Transverse colon (tissue), 4 donors: ENCODE results near the gene GK. TPM values are rescaled to one million over a fixed set of nuclear protein-coding genes. Genes with fewer than 3 reads are reported as not detected.

Experiments
- DNase-seq: peaks from one replicate; pipeline ENCODE4 v3.0.0-alpha.2; 2019
- H3K27ac ChIP-seq, 4 donors: fragments of 200-600 bp; sonication (generic); 2 replicates each; pipeline ENCODE4 v1.5.1; 2016 to 2018; ENCODE audit warnings: inconsistent platforms in 4 of 4
- H3K27me3 ChIP-seq: fragments of 200-600 bp; sonication (generic); 2 replicates; pipeline ENCODE4 v1.5.1; 2017; ENCODE audit warnings: inconsistent platforms
- H3K36me3 ChIP-seq, 4 donors: fragments of 200-600 bp; sonication (generic); 2 replicates each; pipeline ENCODE4 v1.5.1; 2017 to 2019; ENCODE audit warnings: inconsistent platforms in 4 of 4
- H3K4me1 ChIP-seq, 4 donors: fragments of 200-600 bp; sonication (generic); 2 replicates each; pipeline ENCODE4 v1.5.1; 2017 to 2020; ENCODE audit warnings: inconsistent platforms in 4 of 4
- H3K4me3 ChIP-seq, 4 donors: fragments of 200-600 bp; sonication (generic); 1 replicate in 1 of 4; 2 replicates in 3 of 4; pipeline versions ENCODE4 v1.5.1 to v1.6.1; 2017 to 2019; ENCODE audit warnings: inconsistent platforms in 4 of 4
- H3K9me3 ChIP-seq, 2 donors: fragments of 200-600 bp; sonication (generic); 2 replicates each; pipeline ENCODE4 v1.5.1; 2017 to 2019; ENCODE audit warnings: inconsistent platforms in 2 of 2
- CTCF ChIP-seq, 5 experiments: fragments of 200-600 bp in 3 of 5; fragments of 450-650 bp in 2 of 5; sonication (generic) in 3 of 5; IDR thresholded peaks; 1 replicate in 2 of 5; 2 replicates in 3 of 5; pipeline ENCODE4 v1.5.1; 2016 to 2017; ENCODE audit warnings: antibody characterized with exemption in 5 of 5, inconsistent platforms in 3 of 5, mild to moderate bottlenecking in 2 of 5, moderate library complexity in 1 of 5
- EP300 ChIP-seq: sonication (generic); formaldehyde crosslinking; IDR thresholded peaks from one replicate; pipeline ENCODE4 v1.6.1; 2017; ENCODE audit warnings: antibody characterized with exemption, low read depth
- POLR2A ChIP-seq: fragments of 450-650 bp; IDR thresholded peaks from one replicate; pipeline ENCODE4 v1.6.1; 2016; ENCODE audit warnings: antibody characterized with exemption, mild to moderate bottlenecking, moderate library complexity
- POLR2AphosphoS5 ChIP-seq, 3 donors: sonication (generic); formaldehyde crosslinking; IDR thresholded peaks; one replicate each; pipeline ENCODE4 v1.6.1; 2016; ENCODE audit warnings: antibody characterized with exemption in 3 of 3
- WGBS, 2 donors: methylation state at CpG; one replicate each; pipeline ENCODE4 v1.1.5; 2018; ENCODE audit warnings: low coverage in 1 of 2; 5-methylcytosine and 5-hydroxymethylcytosine counted together
- in situ Hi-C, 4 donors: fragments of 200-750 bp; cut with MboI; loops; one replicate each; pipeline versions ENCODE4 v1.15.0 to v1.15.1; 2017; ENCODE audit warnings: low sequenced_read_pairs in 3 of 4, low pct_ligation_motif_present in 1 of 4, low pct_unique_long_range_greater_than_20kb in 1 of 4
- intact Hi-C: fragments of 100-400 bp; cut with DNase I; formaldehyde crosslinking; loops from one replicate; pipeline ENCODE4 v1.15.1; 2023; ENCODE audit warnings: low total_unique reads
- total RNA-seq, 4 donors: library from RNA; depleted of rRNA; stranded (reverse); fragments of >200 nt; gene quantifications; one replicate each; pipeline ENCODE4 v1.1.0, GENCODE V29; 2016

Gene GK
- total RNA-seq, 4 donors from 2014 or later = 2.2 to 30.2 (median 19.6) TPM

- no peaks in the 10 kb centered on the region for H3K9me3 ChIP-seq
- H3K36me3 ChIP-seq = no peaks in the 10 kb centered on the region
- intact Hi-C loops = no loop called here
- H3K27ac ChIP-seq = no peak overlapping the region
- no peak overlapping the region for H3K4me3 ChIP-seq
- 37 to 55% methylated on average over 1 to 4 of the region's 4 CpGs for whole genome bisulfite sequencing, 2 donors
- no peaks in the 10 kb centered on the region for H3K27me3 ChIP-seq
- no peak for TF ChIP-seq POLR2AphosphoS5 (IDR thresholded peaks at IDR 0.05)
- no peak for TF ChIP-seq CTCF (IDR thresholded peaks at IDR 0.05)
- TF ChIP-seq POLR2A = no peak
- TF ChIP-seq EP300 = no peak
- in situ Hi-C loops = no loop called here
- no peaks in the 10 kb centered on the region for H3K4me1 ChIP-seq
- no peak for DNase-seq
These were observed 40.9 kb downstream of the GK start for GRCh38 chrX:30693999-30694650.

- Histone ChIP-seq H3K36me3 (no peaks in the 10 kb centered on the region), H3K27me3 (no peaks in the 10 kb centered on the region), H3K4me3 (no peak overlapping the region), H3K4me1 (no peaks in the 10 kb centered on the region), H3K27ac (no peak overlapping the region), H3K9me3 (no peaks in the 10 kb centered on the region)
- in situ Hi-C loops = loop anchor here in 1 of 4 donors (25.0 kb wide), 1 partner anchor 140 kb away; no protein-coding TSS in a partner anchor
- no peak for TF ChIP-seq EP300
- TF ChIP-seq POLR2AphosphoS5 (IDR thresholded peaks at IDR 0.05) = no peak
- no peak for TF ChIP-seq CTCF (IDR thresholded peaks at IDR 0.05)
- no peak for TF ChIP-seq POLR2A
- WGBS, 2 donors = 52 to 83% methylated on average over 2 of the region's 2 CpGs
- DNase-seq = no peak
- intact Hi-C loops = loop anchor here (10.0 kb wide), 1 partner anchor 128 kb away; the partner anchor contains the start of gene TASL
These were observed 49.5 kb downstream of the GK start for GRCh38 chrX:30702736-30703135.

- H3K4me1 ChIP-seq = no peaks in the 10 kb centered on the region
- no peak overlapping the region for H3K4me3 ChIP-seq
- no peaks in the 10 kb centered on the region for H3K27me3 ChIP-seq
- in situ Hi-C loops = loop anchor here in 1 of 4 donors (25.0 kb wide), 1 partner anchor 144 kb away; no protein-coding TSS in a partner anchor
- H3K9me3 ChIP-seq = no peaks in the 10 kb centered on the region
- no peak for DNase-seq
- whole genome bisulfite sequencing, 2 donors = 84 to 100% methylated on average over 1 to 3 of the region's 3 CpGs
- no peaks in the 10 kb centered on the region for H3K36me3 ChIP-seq
- no peak for TF ChIP-seq EP300
- no peak for TF ChIP-seq POLR2A
- no peak for TF ChIP-seq POLR2AphosphoS5 (IDR thresholded peaks at IDR 0.05)
- no peak for TF ChIP-seq CTCF (IDR thresholded peaks at IDR 0.05)
- intact Hi-C loops = loop anchor here (10.0 kb wide), 1 partner anchor 131 kb away; the partner anchor contains the start of gene TASL
- no peak overlapping the region for H3K27ac ChIP-seq
These were observed 53.1 kb downstream of the GK start for GRCh38 chrX:30706216-30706775.

- TF ChIP-seq CTCF (IDR thresholded peaks at IDR 0.05) = no peak
- no peak for TF ChIP-seq POLR2A
- TF ChIP-seq POLR2AphosphoS5 (IDR thresholded peaks at IDR 0.05) = no peak
- no peak for TF ChIP-seq EP300
- Histone ChIP-seq H3K36me3 (no peaks in the 10 kb centered on the region), H3K4me3 (no peak overlapping the region), H3K27me3 (no peaks in the 10 kb centered on the region), H3K9me3 (no peaks in the 10 kb centered on the region), H3K27ac (no peak overlapping the region), H3K4me1 (no peaks in the 10 kb centered on the region)
- DNase-seq = no peak
- 48 to 89% methylated on average over 1 of the region's 1 CpG for WGBS, 2 donors
- in situ Hi-C loops = loop anchor here (10.0 to 25.0 kb wide), 5 partner anchors 67 to 150 kb away; partner anchors contain the start of gene TASL (in 1 of the 4)
- intact Hi-C loops = no loop called here
These were observed 59.0 kb downstream of the GK start for GRCh38 chrX:30712214-30712613.
